ACC112 (cell line): Measurements from ENCODE around the gene ELOVL2.
"Not testable (repeated sequence)": the region's sequence is repeated elsewhere in the genome, so short reads cannot be mapped to it uniquely, and the experiment has no call there.

Source experiments
- H2AFZ ChIP-seq: fragments of 200-600 bp; sonication (generic); one replicate; pipeline ENCODE4 v1.6.0; 2017; ENCODE audit warnings: antibody characterized with exemption, low read length; ENCODE audit not compliant: unreplicated experiment
- H3K27ac ChIP-seq: fragments of 200-600 bp; sonication (generic); 2 replicates; pipeline ENCODE4 v1.5.1; 2014; ENCODE audit warnings: low read depth, mild to moderate bottlenecking, antibody characterized with exemption, low read length, moderate library complexity
- H3K27me3 ChIP-seq: fragments of 200-600 bp; sonication (generic); 2 replicates; pipeline ENCODE4 v1.6.1; 2014; ENCODE audit warnings: mild to moderate bottlenecking, antibody characterized with exemption, low read length, moderate library complexity, mixed read lengths; ENCODE audit not compliant: insufficient read depth
- H3K36me3 ChIP-seq: fragments of 200-600 bp; sonication (generic); 2 replicates; pipeline ENCODE4 v1.6.1; 2016; ENCODE audit warnings: mild to moderate bottlenecking, antibody characterized with exemption, low read length, moderate library complexity, mixed read lengths; ENCODE audit not compliant: insufficient read depth
- H3K4me1 ChIP-seq: fragments of 200-600 bp; sonication (generic); one replicate; pipeline ENCODE4 v1.6.1; 2016; ENCODE audit warnings: low read length, mixed read lengths; ENCODE audit not compliant: insufficient read depth, unreplicated experiment, control insufficient read depth
- H3K4me3 ChIP-seq: fragments of 200-600 bp; sonication (generic); 2 replicates; pipeline ENCODE4 v1.5.1; 2014; ENCODE audit warnings: mild to moderate bottlenecking, low read depth, low read length
- H3K79me2 ChIP-seq: fragments of 200-600 bp; sonication (generic); one replicate; pipeline ENCODE4 v1.6.0; 2016; ENCODE audit warnings: low read length; ENCODE audit not compliant: control insufficient read depth, unreplicated experiment, insufficient read depth

The ELOVL2 gene

DNA sequence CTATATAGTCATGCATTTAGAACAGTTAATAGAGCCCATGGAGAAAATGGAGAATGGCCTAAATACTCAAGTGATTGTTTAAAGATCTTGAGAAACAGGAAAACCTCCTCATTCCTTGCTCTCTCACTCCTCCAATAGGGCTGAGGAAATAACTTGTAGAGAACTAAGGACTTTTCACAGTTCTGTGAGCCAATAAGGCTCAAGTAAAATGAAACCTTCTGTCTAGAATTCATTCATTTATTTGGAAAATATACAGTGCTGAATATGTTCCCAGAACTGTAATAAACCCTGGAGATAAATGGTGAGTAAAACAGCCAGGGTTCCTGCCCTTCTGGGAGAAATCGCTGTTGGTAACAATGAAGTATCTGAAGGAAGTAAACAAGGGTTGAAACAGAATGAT lies 35.3 kb downstream of the ELOVL2 start:
- H3K4me1 ChIP-seq: peaks cover 34% of the 10 kb centered on the region
- H2AFZ ChIP-seq: peak overlapping the region; percentile 10
- H3K27ac ChIP-seq: peak overlapping the region; percentile 26

DNA sequence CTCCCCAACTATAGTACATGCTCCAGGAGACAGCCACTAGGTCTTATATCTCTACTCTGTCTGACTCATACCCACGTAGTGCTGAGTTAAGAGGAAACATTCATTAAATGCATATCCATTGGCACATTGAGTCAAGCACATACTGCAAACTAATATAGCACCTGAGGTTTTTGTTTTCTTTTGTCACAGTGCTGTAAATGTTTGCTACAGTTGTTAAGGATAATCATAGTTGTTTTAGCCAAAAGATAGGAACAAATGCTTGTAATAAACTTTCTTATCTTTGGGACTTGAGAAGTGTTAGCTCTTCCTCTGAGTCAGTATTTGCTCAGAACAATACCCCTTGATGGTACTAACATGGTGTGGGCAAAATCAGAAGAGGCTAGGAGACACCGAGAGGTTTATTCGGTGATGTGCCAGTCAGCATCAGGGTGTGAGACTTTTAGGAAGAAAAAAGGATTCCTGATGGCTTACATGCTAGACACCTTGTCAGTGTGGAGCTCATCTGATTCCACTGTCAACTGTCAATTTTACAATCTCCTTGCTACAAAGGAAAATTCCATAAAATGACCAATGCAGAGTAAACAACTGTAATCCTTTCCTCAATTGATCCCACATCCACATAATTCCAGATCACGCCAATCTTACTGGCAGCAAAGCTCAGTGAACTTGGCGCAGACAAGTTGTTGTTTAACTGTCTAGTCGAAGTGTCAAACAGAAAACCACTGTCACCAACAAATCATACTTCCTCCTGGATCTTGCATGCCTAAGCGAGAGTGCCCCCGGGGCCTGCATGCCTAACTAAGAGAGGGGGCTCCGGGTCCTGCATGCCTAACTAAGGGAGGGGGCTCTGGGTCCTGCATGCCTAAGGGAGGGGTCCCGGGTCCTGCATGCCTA lies 36.1 kb downstream of the ELOVL2 start:
- Histone ChIP-seq H3K79me2 (no peaks in the 10 kb centered on the region), H3K27me3 (no peaks in the 10 kb centered on the region), H3K4me1 (peaks cover 34% of the 10 kb centered on the region), H3K4me3 (no peak overlapping the region), H3K36me3 (no peaks in the 10 kb centered on the region), H3K27ac (no peak overlapping the region), H2AFZ (no peak overlapping the region)

More for the DNA sequence above, 35.3 kb downstream of the ELOVL2 start:
- Histone ChIP-seq H3K79me2 (no peaks in the 10 kb centered on the region), H3K36me3 (no peaks in the 10 kb centered on the region), H3K4me3 (no peak overlapping the region), H3K27me3 (no peaks in the 10 kb centered on the region)

DNA sequence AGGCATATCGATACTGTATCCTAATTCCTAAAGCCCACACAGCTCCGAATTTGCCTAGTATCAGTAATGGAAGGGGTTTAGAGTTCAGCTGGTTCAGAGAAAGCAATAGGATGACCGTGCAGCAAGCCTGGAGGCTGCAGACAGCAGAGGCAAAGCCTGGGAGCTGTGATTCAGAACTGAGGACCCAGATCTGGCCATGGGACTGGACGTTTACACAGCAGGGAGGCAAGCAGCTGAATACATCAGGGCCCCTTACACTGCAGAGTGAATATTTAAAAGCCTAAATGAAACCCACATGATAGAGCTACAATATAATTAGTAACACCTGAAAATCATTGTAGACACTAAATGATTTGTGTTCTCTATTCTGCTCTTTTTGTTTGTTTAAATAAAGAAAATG lies 38.0 kb downstream of the ELOVL2 start:
- no peaks in the 10 kb centered on the region for H3K36me3 ChIP-seq

DNA sequence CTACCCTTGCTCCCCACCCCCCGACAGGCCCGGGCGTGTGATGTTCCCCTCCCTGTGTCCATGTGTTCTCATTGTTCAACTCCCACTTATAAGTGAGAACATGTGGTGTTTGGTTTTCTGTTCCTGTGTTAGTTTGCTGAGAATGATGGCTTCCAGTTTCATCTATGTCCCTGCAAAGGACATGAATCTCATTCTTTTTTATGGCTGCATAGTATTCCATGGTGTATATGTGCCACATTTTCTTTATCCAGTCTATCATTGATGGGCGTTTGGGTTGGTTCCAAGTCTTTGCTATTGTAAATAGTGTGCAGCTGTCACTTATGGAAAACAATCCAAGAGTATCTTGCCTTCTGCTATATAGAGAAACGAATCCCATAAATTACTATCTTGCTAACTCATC lies 40.8 kb downstream of the ELOVL2 start:
- not testable (repeated sequence) for H3K27ac ChIP-seq, H2AFZ ChIP-seq, H3K79me2 ChIP-seq, H3K36me3 ChIP-seq, H3K27me3 ChIP-seq, H3K4me3 ChIP-seq
- peaks cover 17% of the 10 kb centered on the region for H3K4me1 ChIP-seq

More for the DNA sequence above, 38.0 kb downstream of the ELOVL2 start:
- Histone ChIP-seq H3K27me3 (no peaks in the 10 kb centered on the region; the same call in 1 of the 2 replicates), H3K4me1 (peaks cover 27% of the 10 kb centered on the region), H3K4me3 (no peak overlapping the region), H3K79me2 (no peaks in the 10 kb centered on the region), H2AFZ (no peak overlapping the region), H3K27ac (no peak overlapping the region)

- Histone ChIP-seq H3K36me3 (no peaks in the 10 kb centered on the region), H3K4me1 (peaks cover 6% of the 10 kb centered on the region), H3K27ac (no peak overlapping the region), H2AFZ (no peak overlapping the region), H3K4me3 (no peak overlapping the region), H3K27me3 (no peaks in the 10 kb centered on the region; the same call in 1 of the 2 replicates), H3K79me2 (no peaks in the 10 kb centered on the region)
Measured at GRCh38 chr6:11002176-11002575, 41.9 kb downstream of the ELOVL2 start.

GRCh38 chr6:10999994-11000393 lies 44.1 kb downstream of the ELOVL2 start:
- no peaks in the 10 kb centered on the region; the same call in 1 of the 2 replicates for H3K27me3 ChIP-seq
- peaks cover 5% of the 10 kb centered on the region for H3K4me1 ChIP-seq
- no peak overlapping the region for H3K27ac ChIP-seq
- H3K36me3 ChIP-seq: no peaks in the 10 kb centered on the region
- H3K4me3 ChIP-seq: no peak overlapping the region
- peak overlapping the region; percentile 48 for H2AFZ ChIP-seq
- H3K79me2 ChIP-seq: no peaks in the 10 kb centered on the region

- H3K79me2 ChIP-seq: no peaks in the 10 kb centered on the region
- no peaks in the 10 kb centered on the region for H3K27me3 ChIP-seq
- H3K27ac ChIP-seq: no peak overlapping the region
- H3K4me1 ChIP-seq: peaks cover 5% of the 10 kb centered on the region
- H3K36me3 ChIP-seq: no peaks in the 10 kb centered on the region
- H2AFZ ChIP-seq: no peak overlapping the region
- H3K4me3 ChIP-seq: no peak overlapping the region
Measured at GRCh38 chr6:10995114-10995707, 48.9 kb downstream of the ELOVL2 start.

DNA sequence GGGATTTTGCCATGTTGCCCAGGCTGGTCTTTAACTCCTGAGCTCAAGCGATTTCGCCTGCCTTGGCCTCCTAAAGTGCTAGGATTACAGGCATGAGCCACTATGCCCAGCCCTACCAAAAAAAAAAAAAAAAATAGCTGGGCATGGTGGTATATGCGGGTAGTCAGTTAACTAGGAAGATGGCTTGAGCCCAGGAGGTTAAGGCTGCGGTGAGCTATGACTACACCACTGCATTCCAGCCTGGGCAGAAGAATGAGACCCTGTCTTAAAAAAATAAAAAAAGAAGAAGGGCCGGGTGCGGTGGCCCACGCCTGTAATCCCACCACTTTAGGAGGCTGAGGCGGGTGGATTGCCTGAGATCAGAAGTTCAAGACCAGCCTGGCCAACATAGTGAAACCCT lies 50.2 kb downstream of the ELOVL2 start:
- Histone ChIP-seq H3K4me3 (no peak overlapping the region), H3K27ac (no peak overlapping the region), H3K79me2 (no peaks in the 10 kb centered on the region), H3K4me1 (no peaks in the 10 kb centered on the region), H2AFZ (no peak overlapping the region), H3K27me3 (no peaks in the 10 kb centered on the region), H3K36me3 (no peaks in the 10 kb centered on the region)

GRCh38 chr6:10991115-10991514 lies 53.0 kb downstream of the ELOVL2 start:
- no peak overlapping the region for H3K27ac ChIP-seq
- no peak overlapping the region for H3K4me3 ChIP-seq
- no peaks in the 10 kb centered on the region for H3K36me3 ChIP-seq
- H3K79me2 ChIP-seq: no peaks in the 10 kb centered on the region
- no peak overlapping the region for H2AFZ ChIP-seq
- H3K4me1 ChIP-seq: no peaks in the 10 kb centered on the region
- H3K27me3 ChIP-seq: peaks cover 7% of the 10 kb centered on the region

DNA sequence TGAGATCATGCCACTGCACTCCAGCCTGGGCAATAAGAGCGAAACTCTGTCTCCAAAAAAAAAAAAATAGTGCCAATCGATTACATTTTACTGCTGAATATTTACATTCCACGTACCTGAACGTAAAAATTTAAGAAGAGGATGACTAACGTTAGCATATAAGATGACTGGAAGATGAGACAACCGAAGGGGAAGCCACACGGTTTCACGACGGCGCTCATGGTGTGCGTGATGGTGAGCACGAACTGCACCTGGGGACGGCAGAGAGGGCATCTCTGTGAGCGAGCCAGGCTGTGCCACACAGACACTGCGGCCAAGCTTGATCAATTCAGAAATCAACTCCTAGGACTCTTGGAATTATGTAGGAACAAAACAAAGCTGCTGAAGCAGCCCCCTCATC lies 54.5 kb downstream of the ELOVL2 start:
- Histone ChIP-seq H3K27me3 (peaks cover 7% of the 10 kb centered on the region), H3K79me2 (no peaks in the 10 kb centered on the region), H3K36me3 (no peaks in the 10 kb centered on the region), H3K4me1 (no peaks in the 10 kb centered on the region), H3K4me3 (no peak overlapping the region), H3K27ac (no peak overlapping the region), H2AFZ (no peak overlapping the region)

- H3K4me1 ChIP-seq: not testable (repeated sequence)
Measured at GRCh38 chr6:10984959-10985358, 59.1 kb downstream of the ELOVL2 start.

More at GRCh38 chr6:10984959-10985358, 59.1 kb downstream of the ELOVL2 start:
- not testable (repeated sequence) for H3K27ac ChIP-seq, H2AFZ ChIP-seq, H3K79me2 ChIP-seq, H3K36me3 ChIP-seq, H3K4me3 ChIP-seq
- H3K27me3 ChIP-seq: peaks cover 34% of the 10 kb centered on the region
